HepG2 (cell line): ENCODE results near the gene RABGGTA. TPM values are rescaled to one million over a fixed set of nuclear protein-coding genes. Genes with fewer than 3 reads are reported as not detected.

Experiments used
- AGO1 ChIP-seq: fragments of 200-400 bp; formaldehyde crosslinking; IDR thresholded peaks from 2 replicates; pipeline ENCODE4 v1.6.1; 2017; ENCODE audit warnings: mild to moderate bottlenecking, low read depth, low read length, moderate library complexity; ENCODE audit not compliant: poor library complexity, severe bottlenecking
- BCL6 ChIP-seq: IDR thresholded peaks from 2 replicates; pipeline ENCODE4 v1.6.1; 2016; ENCODE audit warnings: missing genetic modification reagents, missing compliant biosample characterization
- DR1 ChIP-seq: sonication (generic); formaldehyde crosslinking; IDR thresholded peaks from 2 replicates; pipeline ENCODE4 v1.8.0; 2021; ENCODE audit warnings: mild to moderate bottlenecking, missing genetic modification reagents, inconsistent platforms
- FOXK2 ChIP-seq: fragments of 450-650 bp; IDR thresholded peaks from 2 replicates; pipeline ENCODE4 v1.6.1; 2016
- HDAC6 ChIP-seq: fragments of 200-600 bp; sonication (generic); IDR thresholded peaks from 2 replicates; pipeline ENCODE4 v1.7.0; 2017; ENCODE audit warnings: mild to moderate bottlenecking, antibody characterized with exemption, low read length, low read depth
- KLF11 ChIP-seq: IDR thresholded peaks from 2 replicates; pipeline ENCODE4 v1.6.1; 2016; ENCODE audit warnings: missing compliant biosample characterization
- NCOA2 ChIP-seq: sonication (generic); formaldehyde crosslinking; IDR thresholded peaks from 2 replicates; pipeline ENCODE4 v1.8.0; 2022; ENCODE audit warnings: inconsistent platforms
- SATB2 ChIP-seq: sonication (generic); formaldehyde crosslinking; IDR thresholded peaks from 2 replicates; pipeline ENCODE4 v1.5.0; 2020; ENCODE audit warnings: missing genetic modification reagents
- SETDB1 ChIP-seq: sonication (generic); formaldehyde crosslinking; IDR thresholded peaks from 2 replicates; pipeline ENCODE4 v1.5.1; 2020; ENCODE audit warnings: missing genetic modification reagents, mild to moderate bottlenecking, borderline replicate concordance
- SIN3A ChIP-seq: IDR thresholded peaks from 2 replicates; pipeline ENCODE4 v1.6.1; 2011; ENCODE audit warnings: low read depth, mild to moderate bottlenecking, control low read depth, low read length, borderline replicate concordance
- TP53 ChIP-seq: sonication (generic); formaldehyde crosslinking; conservative IDR thresholded peaks from 2 replicates; pipeline ENCODE4 v1.4.0; 2020; ENCODE audit warnings: missing genetic modification reagents
- ZBTB34 ChIP-seq: sonication (generic); formaldehyde crosslinking; IDR thresholded peaks from 2 replicates; pipeline ENCODE4 v1.8.0; 2022; ENCODE audit warnings: mild to moderate bottlenecking, missing genetic modification reagents
- ZNF207 ChIP-seq: fragments of 450-650 bp; IDR thresholded peaks from 2 replicates; pipeline ENCODE4 v1.6.1; 2016; ENCODE audit warnings: antibody characterized with exemption, borderline replicate concordance
- ZNF317 ChIP-seq: sonication (generic); formaldehyde crosslinking; IDR thresholded peaks from 2 replicates; pipeline ENCODE4 v1.5.0; 2020; ENCODE audit warnings: mild to moderate bottlenecking, missing genetic modification reagents
- ZNF33A ChIP-seq: sonication (generic); formaldehyde crosslinking; IDR thresholded peaks from 2 replicates; pipeline ENCODE4 v1.5.1; 2020; ENCODE audit warnings: missing genetic modification reagents, mild to moderate bottlenecking, moderate library complexity, borderline replicate concordance
- ZNF747 ChIP-seq: sonication (generic); formaldehyde crosslinking; IDR thresholded peaks from 2 replicates; pipeline ENCODE4 v1.8.1; 2023; ENCODE audit warnings: missing genetic modification reagents, mild to moderate bottlenecking, borderline replicate concordance
- ZNF777 ChIP-seq: sonication (generic); formaldehyde crosslinking; IDR thresholded peaks from 2 replicates; pipeline ENCODE4 v1.4.0; 2020; ENCODE audit warnings: missing genetic modification reagents
- polyA plus RNA-seq, 8 experiments: library from polyadenylated mRNA; depleted of rRNA in 3 of 8; stranded (reverse) in 7 of 8; unstranded in 1 of 8; fragments of >200 nt; fragmentation: Illumina TruSeq in 4 of 8; extraction: Trizol in 4 of 8; gene quantifications; 2 replicates each; pipeline versions ENCODE4 v1.2.1 to v1.2.3, GENCODE V29; 2011 to 2016; ENCODE audit warnings: low read depth in 4 of 8, missing spikeins in 1 of 8, mixed read lengths in 1 of 8; ENCODE audit not compliant: insufficient read depth in 1 of 8
- total RNA-seq, 5 experiments: library from RNA; depleted of rRNA; stranded (reverse); fragments of >200 nt; fragmentation: Illumina TruSeq; extraction: Trizol; gene quantifications; 2 replicates each; pipeline ENCODE4 v1.2.3, GENCODE V29; 2016; ENCODE audit warnings: low read depth in 1 of 5
- TF ChIP-seq, protein P1 (sequence below): sonication (generic); formaldehyde crosslinking; IDR thresholded peaks from 2 replicates; pipeline ENCODE4 v1.5.0; 2020; ENCODE audit warnings: mild to moderate bottlenecking, missing genetic modification reagents
- TF ChIP-seq, protein P2 (sequence below): sonication (generic); formaldehyde crosslinking; IDR thresholded peaks from 2 replicates; pipeline ENCODE4 v1.4.0; 2020; ENCODE audit warnings: missing genetic modification reagents
- TF ChIP-seq, protein P3 (sequence below): sonication (generic); formaldehyde crosslinking; IDR thresholded peaks from 2 replicates; pipeline ENCODE4 v1.5.0; 2020; ENCODE audit warnings: missing genetic modification reagents
- TF ChIP-seq, protein P4 (sequence below): sonication (generic); formaldehyde crosslinking; IDR thresholded peaks from 2 replicates; pipeline ENCODE4 v1.5.0; 2020; ENCODE audit warnings: mild to moderate bottlenecking, missing genetic modification reagents
- TF ChIP-seq, protein P5 (sequence below), 2 experiments: fragments of 450-650 bp in 1 of 2; sonication (generic) in 1 of 2; formaldehyde crosslinking; IDR thresholded peaks; 2 replicates each; pipeline versions ENCODE4 v1.5.0 to v1.8.0; 2020 to 2022; ENCODE audit warnings: mild to moderate bottlenecking in 1 of 2, missing genetic modification reagents in 1 of 2

RABGGTA gene
- total and polyA plus RNA-seq, 2 of the 13 experiments (the other 11 are each of a cell fraction or from before 2014, with no cell fraction given), result 57.9 to 90.8 TPM

GRCh38 chr14:24232121-24232644, 39.2 kb downstream of the RABGGTA start, which contains the start of gene NEDD8 (continued):
- TF ChIP-seq, protein P1, sequence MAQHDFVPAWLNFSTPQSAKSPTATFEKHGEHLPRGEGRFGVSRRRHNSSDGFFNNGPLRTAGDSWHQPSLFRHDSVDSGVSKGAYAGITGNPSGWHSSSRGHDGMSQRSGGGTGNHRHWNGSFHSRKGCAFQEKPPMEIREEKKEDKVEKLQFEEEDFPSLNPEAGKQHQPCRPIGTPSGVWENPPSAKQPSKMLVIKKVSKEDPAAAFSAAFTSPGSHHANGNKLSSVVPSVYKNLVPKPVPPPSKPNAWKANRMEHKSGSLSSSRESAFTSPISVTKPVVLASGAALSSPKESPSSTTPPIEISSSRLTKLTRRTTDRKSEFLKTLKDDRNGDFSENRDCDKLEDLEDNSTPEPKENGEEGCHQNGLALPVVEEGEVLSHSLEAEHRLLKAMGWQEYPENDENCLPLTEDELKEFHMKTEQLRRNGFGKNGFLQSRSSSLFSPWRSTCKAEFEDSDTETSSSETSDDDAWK (CRISPR knock-in tag), result no peak
- TF ChIP-seq SIN3A (peak; percentile 87), FOXK2 (no peak), NCOA2 (CRISPR knock-in tag) (peak; percentile 15), ZBTB34 (CRISPR knock-in tag) (no peak; the same call in 1 of the 2 replicates), AGO1 (peak; percentile 84), SATB2 (peak; percentile 87; the same call in 1 of the 2 replicates), ZNF33A (no peak), BCL6 (CRISPR knock-in tag) (peak; percentile 60), ZNF777 (CRISPR knock-in tag) (peak; percentile 62), TP53 (CRISPR knock-in tag) (peak; percentile 79), SETDB1 (CRISPR knock-in tag) (no peak; the same call in 1 of the 2 replicates), HDAC6 (no peak), ZNF747 (CRISPR knock-in tag) (peak; percentile 99), ZNF207 (no peak), ZNF317 (CRISPR knock-in tag) (peak; percentile 92), DR1 (CRISPR knock-in tag) (no peak; the same call in 1 of the 2 replicates), KLF11 (no peak)
- TF ChIP-seq, protein P2, sequence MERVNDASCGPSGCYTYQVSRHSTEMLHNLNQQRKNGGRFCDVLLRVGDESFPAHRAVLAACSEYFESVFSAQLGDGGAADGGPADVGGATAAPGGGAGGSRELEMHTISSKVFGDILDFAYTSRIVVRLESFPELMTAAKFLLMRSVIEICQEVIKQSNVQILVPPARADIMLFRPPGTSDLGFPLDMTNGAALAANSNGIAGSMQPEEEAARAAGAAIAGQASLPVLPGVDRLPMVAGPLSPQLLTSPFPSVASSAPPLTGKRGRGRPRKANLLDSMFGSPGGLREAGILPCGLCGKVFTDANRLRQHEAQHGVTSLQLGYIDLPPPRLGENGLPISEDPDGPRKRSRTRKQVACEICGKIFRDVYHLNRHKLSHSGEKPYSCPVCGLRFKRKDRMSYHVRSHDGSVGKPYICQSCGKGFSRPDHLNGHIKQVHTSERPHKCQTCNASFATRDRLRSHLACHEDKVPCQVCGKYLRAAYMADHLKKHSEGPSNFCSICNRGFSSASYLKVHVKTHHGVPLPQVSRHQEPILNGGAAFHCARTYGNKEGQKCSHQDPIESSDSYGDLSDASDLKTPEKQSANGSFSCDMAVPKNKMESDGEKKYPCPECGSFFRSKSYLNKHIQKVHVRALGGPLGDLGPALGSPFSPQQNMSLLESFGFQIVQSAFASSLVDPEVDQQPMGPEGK, result peak; percentile 66
- TF ChIP-seq, protein P3, sequence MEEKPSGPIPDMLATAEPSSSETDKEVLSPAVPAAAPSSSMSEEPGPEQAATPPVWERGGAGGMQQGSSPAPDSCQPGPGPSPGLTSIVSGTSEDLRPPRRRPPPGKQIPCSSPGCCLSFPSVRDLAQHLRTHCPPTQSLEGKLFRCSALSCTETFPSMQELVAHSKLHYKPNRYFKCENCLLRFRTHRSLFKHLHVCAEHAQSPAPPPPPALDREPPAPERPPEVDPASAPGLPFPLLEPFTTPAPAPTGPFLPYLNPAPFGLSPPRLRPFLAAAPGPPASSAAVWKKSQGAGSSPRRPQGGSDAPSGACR (CRISPR knock-in tag), result no peak
- TF ChIP-seq, protein P4, sequence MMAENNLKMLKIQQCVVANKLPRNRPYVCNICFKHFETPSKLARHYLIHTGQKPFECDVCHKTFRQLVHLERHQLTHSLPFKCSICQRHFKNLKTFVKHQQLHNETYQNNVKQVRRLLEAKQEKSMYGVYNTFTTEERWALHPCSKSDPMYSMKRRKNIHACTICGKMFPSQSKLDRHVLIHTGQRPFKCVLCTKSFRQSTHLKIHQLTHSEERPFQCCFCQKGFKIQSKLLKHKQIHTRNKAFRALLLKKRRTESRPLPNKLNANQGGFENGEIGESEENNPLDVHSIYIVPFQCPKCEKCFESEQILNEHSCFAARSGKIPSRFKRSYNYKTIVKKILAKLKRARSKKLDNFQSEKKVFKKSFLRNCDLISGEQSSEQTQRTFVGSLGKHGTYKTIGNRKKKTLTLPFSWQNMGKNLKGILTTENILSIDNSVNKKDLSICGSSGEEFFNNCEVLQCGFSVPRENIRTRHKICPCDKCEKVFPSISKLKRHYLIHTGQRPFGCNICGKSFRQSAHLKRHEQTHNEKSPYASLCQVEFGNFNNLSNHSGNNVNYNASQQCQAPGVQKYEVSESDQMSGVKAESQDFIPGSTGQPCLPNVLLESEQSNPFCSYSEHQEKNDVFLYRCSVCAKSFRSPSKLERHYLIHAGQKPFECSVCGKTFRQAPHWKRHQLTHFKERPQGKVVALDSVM (CRISPR knock-in tag), result peak; percentile 81; the same call in 1 of the 2 replicates
- TF ChIP-seq, protein P5, sequence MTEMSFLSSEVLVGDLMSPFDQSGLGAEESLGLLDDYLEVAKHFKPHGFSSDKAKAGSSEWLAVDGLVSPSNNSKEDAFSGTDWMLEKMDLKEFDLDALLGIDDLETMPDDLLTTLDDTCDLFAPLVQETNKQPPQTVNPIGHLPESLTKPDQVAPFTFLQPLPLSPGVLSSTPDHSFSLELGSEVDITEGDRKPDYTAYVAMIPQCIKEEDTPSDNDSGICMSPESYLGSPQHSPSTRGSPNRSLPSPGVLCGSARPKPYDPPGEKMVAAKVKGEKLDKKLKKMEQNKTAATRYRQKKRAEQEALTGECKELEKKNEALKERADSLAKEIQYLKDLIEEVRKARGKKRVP (CRISPR knock-in tag; IDR thresholded peaks at IDR 0.05), result no peak; a peak in 1 of 4 replicates
